Neural progenitor cell (in vitro differentiated cells): ENCODE data around the gene EXD3.
A peak's percentile ranks its signal among the peaks of the same experiment; 100 is the strongest.

Source experiments
- CTCF ChIP-seq: fragments of 200-600 bp; sonication (generic); IDR thresholded peaks from 2 replicates; pipeline ENCODE4 v1.5.1; 2017; ENCODE audit warnings: antibody characterized with exemption, mild to moderate bottlenecking
- EZH2 ChIP-seq: fragments of 200-600 bp; sonication (generic); IDR thresholded peaks from 2 replicates; pipeline ENCODE4 v1.6.1; 2017; ENCODE audit warnings: antibody characterized with exemption, mild to moderate bottlenecking, moderate library complexity
- EZH2phosphoT487 ChIP-seq: fragments of 200-600 bp; sonication (generic); IDR thresholded peaks from 2 replicates; pipeline ENCODE4 v1.6.1; 2017; ENCODE audit warnings: antibody characterized with exemption

DNA sequence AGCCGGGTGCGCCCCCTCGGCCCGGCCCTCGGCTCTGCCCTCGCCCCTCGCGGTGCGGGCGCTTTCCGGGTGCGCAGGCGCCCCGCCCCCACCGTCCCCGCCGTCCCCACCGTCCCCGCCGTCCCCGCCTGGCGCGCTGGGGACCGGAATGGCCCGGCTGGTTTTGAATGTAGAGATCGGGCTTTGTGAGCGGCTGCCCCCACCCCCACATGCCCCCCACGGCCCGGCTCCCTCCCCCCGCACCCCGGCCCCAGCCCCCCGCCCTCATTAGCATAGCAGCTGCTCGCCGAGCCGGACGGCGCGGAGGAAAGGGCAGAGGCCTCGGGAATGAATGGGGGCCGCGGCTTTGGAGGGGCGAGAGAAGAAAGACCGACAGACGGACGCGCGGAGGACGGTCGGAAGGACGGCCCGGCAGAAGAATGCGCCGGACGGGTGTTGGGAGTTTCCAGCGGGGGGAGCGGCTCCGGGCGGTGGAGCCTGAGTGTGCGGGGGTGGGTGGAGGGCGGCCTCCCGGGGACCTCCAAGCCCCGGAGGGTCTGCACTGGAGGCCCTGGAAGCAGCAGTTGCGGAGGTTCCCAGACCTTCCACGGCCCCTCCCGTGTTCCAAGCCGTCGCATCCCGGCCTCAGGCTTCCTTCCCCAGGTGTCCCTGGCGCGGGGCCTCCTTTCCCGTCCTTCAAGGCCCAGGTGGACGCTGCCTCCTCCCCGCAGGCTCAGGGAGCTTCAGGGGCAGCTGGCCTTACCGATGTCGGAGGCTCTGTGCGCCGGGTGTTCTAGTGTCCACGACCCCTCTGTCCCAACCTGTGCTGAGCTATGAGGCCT, 126.9 kb downstream of the EXD3 start:
- TF ChIP-seq CTCF (no peak), EZH2phosphoT487 (peak; percentile 27), EZH2 (peak; percentile 32)
